ENCODE data around the gene EHD1. TPM values are rescaled to one million over a fixed set of nuclear protein-coding genes. Genes with fewer than 3 reads are reported as not detected.

Gene EHD1
- total and polyA plus RNA-seq, 2 experiments from 2014 or later, result 55.2 to 90.2 TPM

- DNase-seq, result no peak
- Histone ChIP-seq H3K79me2 (ENCODE audit: insufficient read depth) (no peaks in the 10 kb centered on the region), H3K4me2 (ENCODE audit: unreplicated experiment) (no peak overlapping the region), H2AFZ (no peak overlapping the region), H3K9ac (no peak overlapping the region), H3K9me2 (ENCODE audit: insufficient read depth) (no peaks in the 10 kb centered on the region), H4K20me1 (ENCODE audit: insufficient read depth) (no peaks in the 10 kb centered on the region), H3K4me1 (ENCODE audit: insufficient read depth) (no peaks in the 10 kb centered on the region), H3K36me3 (ENCODE audit: low read depth) (no peaks in the 10 kb centered on the region), H3F3A (ENCODE audit: insufficient read depth) (no peaks in the 10 kb centered on the region), H3K4me3 (no peak overlapping the region), H3K27ac (no peak overlapping the region), H3K9me3 (ENCODE audit: low read depth) (no peaks in the 10 kb centered on the region), H3K27me3 (replicated peaks; ENCODE audit: insufficient read depth) (no peaks in the 10 kb centered on the region)
- WGBS, 2 experiments (ENCODE audit: low coverage in 1 of 2, low lambda C conversion rate in 2 of 2, missing lambda C conversion rate in 2 of 2), result 68 to 72% methylated on average over 5 of the region's 5 CpGs
- TF ChIP-seq EZH2phosphoT487 (IDR thresholded peaks at IDR 0.05; ENCODE audit: insufficient read depth, low read depth) (no peak), EZH2 (IDR thresholded peaks at IDR 0.05; ENCODE audit: insufficient read depth, poor library complexity, severe bottlenecking) (no peak)
- in situ Hi-C loops (cut with MboI), result no loop called here
Measured at GRCh38 chr11:64891880-64892279, 13.5 kb upstream of the EHD1 start.

DNA sequence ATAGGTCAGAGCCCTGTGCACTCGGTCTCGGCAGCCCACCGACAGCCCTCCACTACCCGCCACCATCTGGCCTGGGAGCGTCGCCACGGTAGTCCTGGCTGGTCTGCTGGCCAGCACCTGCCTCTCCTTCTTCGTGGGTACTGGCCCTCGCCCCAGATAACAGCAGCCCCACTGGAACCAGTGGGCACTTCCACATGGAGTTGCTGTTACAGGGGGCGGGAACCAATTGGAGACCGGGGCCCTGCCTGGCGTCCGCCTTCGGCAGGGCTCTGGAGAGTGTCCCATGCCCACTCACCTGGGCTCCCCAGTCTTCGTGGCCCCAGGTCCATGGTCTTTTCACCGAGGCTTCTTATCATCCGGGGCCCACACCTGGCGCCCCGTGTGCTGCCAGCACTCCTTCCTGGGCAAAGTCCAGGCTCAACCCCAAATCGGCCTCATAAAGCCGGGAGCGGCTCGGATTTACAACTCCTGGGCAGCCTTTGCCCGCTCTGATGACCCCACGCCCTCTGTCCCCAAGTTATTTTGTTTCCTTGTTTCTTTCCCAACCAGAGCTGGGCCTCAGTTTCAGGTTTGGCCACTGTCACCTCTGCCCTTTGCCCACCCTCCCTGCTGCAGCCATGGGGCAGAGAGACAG lies 12.9 kb upstream of the EHD1 start:
- no peaks in the 10 kb centered on the region for H3K9me3 ChIP-seq (ENCODE audit: low read depth)
- TF ChIP-seq EZH2phosphoT487 (IDR thresholded peaks at IDR 0.05; ENCODE audit: insufficient read depth, low read depth) (no peak), EZH2 (IDR thresholded peaks at IDR 0.05; ENCODE audit: insufficient read depth, poor library complexity, severe bottlenecking) (no peak)
- H2AFZ ChIP-seq, result no peak overlapping the region
- H3K27ac ChIP-seq, result no peak overlapping the region
- no peaks in the 10 kb centered on the region for H3K4me1 ChIP-seq (ENCODE audit: insufficient read depth)
- WGBS, 2 experiments (ENCODE audit: low coverage in 1 of 2, low lambda C conversion rate in 2 of 2, missing lambda C conversion rate in 2 of 2), result 93 to 94% methylated on average over 25 of the region's 25 CpGs
- H3F3A ChIP-seq (ENCODE audit: insufficient read depth), result peaks cover under 1% of the 10 kb centered on the region
- H4K20me1 ChIP-seq (ENCODE audit: insufficient read depth), result no peaks in the 10 kb centered on the region
- no peak overlapping the region for H3K4me2 ChIP-seq (ENCODE audit: unreplicated experiment)
- no peak overlapping the region for H3K4me3 ChIP-seq
- no peaks in the 10 kb centered on the region for H3K9me2 ChIP-seq (ENCODE audit: insufficient read depth)
- DNase-seq, result no peak
- H3K79me2 ChIP-seq (ENCODE audit: insufficient read depth), result no peaks in the 10 kb centered on the region
- H3K9ac ChIP-seq, result no peak overlapping the region
- no peaks in the 10 kb centered on the region for H3K27me3 ChIP-seq (replicated peaks; ENCODE audit: insufficient read depth)
- H3K36me3 ChIP-seq (ENCODE audit: low read depth), result no peaks in the 10 kb centered on the region
- in situ Hi-C loops (cut with MboI), result no loop called here

- no peak overlapping the region for H3K27ac ChIP-seq
- H4K20me1 ChIP-seq (ENCODE audit: insufficient read depth), result no peaks in the 10 kb centered on the region
- H3K36me3 ChIP-seq (ENCODE audit: low read depth), result no peaks in the 10 kb centered on the region
- no peak overlapping the region for H3K9ac ChIP-seq
- H2AFZ ChIP-seq, result no peak overlapping the region
- H3K4me1 ChIP-seq (ENCODE audit: insufficient read depth), result no peaks in the 10 kb centered on the region
- no peak for TF ChIP-seq EZH2phosphoT487 (IDR thresholded peaks at IDR 0.05; ENCODE audit: insufficient read depth, low read depth)
- no peak overlapping the region for H3K4me2 ChIP-seq (ENCODE audit: unreplicated experiment)
- peaks cover 8% of the 10 kb centered on the region for H3F3A ChIP-seq (ENCODE audit: insufficient read depth)
- H3K9me3 ChIP-seq (ENCODE audit: low read depth), result no peaks in the 10 kb centered on the region
- in situ Hi-C loops (cut with MboI), result no loop called here
- H3K9me2 ChIP-seq (ENCODE audit: insufficient read depth), result no peaks in the 10 kb centered on the region
- no peaks in the 10 kb centered on the region for H3K27me3 ChIP-seq (replicated peaks; ENCODE audit: insufficient read depth)
- no peaks in the 10 kb centered on the region for H3K79me2 ChIP-seq (ENCODE audit: insufficient read depth)
- no peak for DNase-seq
- H3K4me3 ChIP-seq, result no peak overlapping the region
- WGBS, 2 experiments (ENCODE audit: low coverage in 1 of 2, low lambda C conversion rate in 2 of 2, missing lambda C conversion rate in 2 of 2), result 73 to 77% methylated on average over 7 of the region's 7 CpGs
Measured at GRCh38 chr11:64890522-64890939, 12.1 kb upstream of the EHD1 start.

GRCh38 chr11:64888729-64889511 lies 10.5 kb upstream of the EHD1 start:
- no peak overlapping the region for H3K4me3 ChIP-seq
- H3K9ac ChIP-seq, result no peak overlapping the region
- no peak overlapping the region for H3K4me2 ChIP-seq (ENCODE audit: unreplicated experiment)
- H4K20me1 ChIP-seq (ENCODE audit: insufficient read depth), result no peaks in the 10 kb centered on the region
- no peak overlapping the region for H3K27ac ChIP-seq
- DNase-seq, result no peak
- H3K79me2 ChIP-seq (ENCODE audit: insufficient read depth), result no peaks in the 10 kb centered on the region
- peaks cover 9% of the 10 kb centered on the region for H3F3A ChIP-seq (ENCODE audit: insufficient read depth)
- no peak for TF ChIP-seq EZH2phosphoT487 (IDR thresholded peaks at IDR 0.05; ENCODE audit: insufficient read depth, low read depth)
- no peak for TF ChIP-seq EZH2 (IDR thresholded peaks at IDR 0.05; ENCODE audit: insufficient read depth, poor library complexity, severe bottlenecking)
- no peaks in the 10 kb centered on the region for H3K9me2 ChIP-seq (ENCODE audit: insufficient read depth)
- no peaks in the 10 kb centered on the region for H3K4me1 ChIP-seq (ENCODE audit: insufficient read depth)
- WGBS, 2 experiments (ENCODE audit: low coverage in 1 of 2, low lambda C conversion rate in 2 of 2, missing lambda C conversion rate in 2 of 2), result 70 to 71% methylated on average over 9 of the region's 9 CpGs
- H3K36me3 ChIP-seq (ENCODE audit: low read depth), result no peaks in the 10 kb centered on the region
- H2AFZ ChIP-seq, result no peak overlapping the region
- H3K27me3 ChIP-seq (replicated peaks; ENCODE audit: insufficient read depth), result no peaks in the 10 kb centered on the region
- H3K9me3 ChIP-seq (ENCODE audit: low read depth), result no peaks in the 10 kb centered on the region
- in situ Hi-C loops (cut with MboI), result no loop called here

Data from GM23248 (cell line).